Left colon (tissue), 2 donors: ENCODE data around the gene SLC2A4. TPM values are rescaled to one million over a fixed set of nuclear protein-coding genes. Genes with fewer than 3 reads are reported as not detected.
A peak's percentile ranks its signal among the peaks of the same experiment; 100 is the strongest.

Experiments
- ATAC-seq: fragments of 200-7000 bp; cut with Tn5 transposase; one replicate; pipeline ENCODE4 v1.9.1; 2020; ENCODE audit warnings: mild to moderate bottlenecking, moderate library complexity
- DNase-seq, 2 donors: peaks; one replicate each; pipeline ENCODE4 v3.0.0-alpha.2; 2020
- intact Hi-C, 2 donors: fragments of 100-400 bp; cut with DNase I in 1 of 2; cut with micrococcal nuclease in 1 of 2; formaldehyde crosslinking; loops; one replicate each; pipeline versions ENCODE4 v1.11.2 to v1.14.0; 2022; cut with DNase I, micrococcal nuclease
- long read RNA-seq: library from polyadenylated mRNA; unstranded; transcript quantifications from one replicate; pipeline ENCODE4 v2.0.0, GENCODE V29; 2021
- total RNA-seq, 2 donors: library from RNA; stranded (reverse); fragmentation: NEBNext Ultra II Directional; extraction: Animal tissue kit (Norgen Biotek cat#: 25700); gene quantifications; one replicate each; pipeline ENCODE4 v1.2.1, GENCODE V29; 2021
- donor health status: DM: no; HTN: no; CAD: no.
- donor health status: DM: yes; HTN: yes; CAD: no.

Gene SLC2A4
- 1 to 10 TPM; 1.4 to 9.7 TPM for total RNA-seq
- long read RNA-seq, partial matches to known transcripts = 1 of 1 reads
- long read RNA-seq, other reads (novel, unspliced or antisense) = 0 of 1 reads

GRCh38 chr17:7281074-7281952 is at the start of gene SLC2A4:
SLC2A4 (plus strand) TSS chr17:7281718; CDS start chr17:7281935, 217 bp downstream.
- ATAC-seq (peak; percentile 83), DNase-seq (peak; percentile 96 to 98)
- intact Hi-C loops = loop anchor here in 1 of 2 donors (2.0 kb wide), 1 partner anchor 13 kb away; the partner anchor contains the start of gene YBX2

- intact Hi-C loops = no loop called here
These were observed 49.4 kb upstream of the SLC2A4 start for GRCh38 chr17:7232114-7232513.

GRCh38 chr17:7233701-7234082 is 47.8 kb upstream of the SLC2A4 start:
- intact Hi-C loops = no loop called here
- ATAC-seq = peak; percentile 12
- no peak for DNase-seq

More at GRCh38 chr17:7232114-7232513, 49.4 kb upstream of the SLC2A4 start:
- ATAC-seq (no peak), DNase-seq (no peak)

- intact Hi-C loops = no loop called here
- ATAC-seq (peak; percentile 61), DNase-seq (peak; percentile 97 to 98)
These were observed 47.2 kb upstream of the SLC2A4 start, which contains the start of gene DVL2 for GRCh38 chr17:7234083-7234951. DVL2 (minus strand) TSS chr17:7234517; CDS start chr17:7234262, 255 bp downstream.

- ATAC-seq (no peak), DNase-seq (no peak)
- intact Hi-C loops = no loop called here
These were observed 45.5 kb upstream of the SLC2A4 start for GRCh38 chr17:7235693-7236665.

GRCh38 chr17:7236808-7237207 is 44.7 kb upstream of the SLC2A4 start:
- no peak for ATAC-seq
- intact Hi-C loops = no loop called here
- no peak for DNase-seq

GRCh38 chr17:7237266-7237760 is 44.2 kb upstream of the SLC2A4 start:
- no peak for DNase-seq
- no peak for ATAC-seq
- intact Hi-C loops = no loop called here

- ATAC-seq = peak; percentile 28
- intact Hi-C loops = no loop called here
- DNase-seq = peak; percentile 90 to 94
These were observed 43.6 kb upstream of the SLC2A4 start for GRCh38 chr17:7237761-7238419.

- intact Hi-C loops = no loop called here
- peak in 1 of 2 donors; percentile 54 for DNase-seq
- ATAC-seq = no peak
These were observed 43.0 kb upstream of the SLC2A4 start for GRCh38 chr17:7238420-7239090.

GRCh38 chr17:7239091-7240027 is 42.2 kb upstream of the SLC2A4 start, which contains the start of gene PHF23:
PHF23 (minus strand) TSS chr17:7239457; CDS start chr17:7239279, 178 bp downstream.
- ATAC-seq = peak; percentile 62

GRCh38 chr17:7240375-7240774 is 41.1 kb upstream of the SLC2A4 start:
- DNase-seq (no peak), ATAC-seq (no peak)
- intact Hi-C loops = no loop called here

More at GRCh38 chr17:7239091-7240027, 42.2 kb upstream of the SLC2A4 start, which contains the start of gene PHF23:
- peak; percentile 98 to 100 for DNase-seq
- intact Hi-C loops = no loop called here

GRCh38 chr17:7241090-7241733 is 40.3 kb upstream of the SLC2A4 start:
- ATAC-seq (no peak), DNase-seq (peak in 1 of 2 donors; percentile 23)
- intact Hi-C loops = no loop called here

GRCh38 chr17:7241783-7242716 is 39.5 kb upstream of the SLC2A4 start, which contains the start of gene GABARAP:
GABARAP (minus strand) TSS chr17:7242449; CDS start chr17:7242330, 119 bp downstream.
- peak; percentile 92 to 96 for DNase-seq
- intact Hi-C loops = no loop called here
- ATAC-seq = peak; percentile 51
